Smooth muscle cell (in vitro differentiated cells): Measurements from ENCODE around the gene ZNF175. TPM values are rescaled to one million over a fixed set of nuclear protein-coding genes. Genes with fewer than 3 reads are reported as not detected.
A peak's percentile ranks its signal among the peaks of the same experiment; 100 is the strongest.
"Not testable (repeated sequence)": the region's sequence is repeated elsewhere in the genome, so short reads cannot be mapped to it uniquely, and the experiment has no call there.

ENCODE experiments used
- DNase-seq: peaks from one replicate; lab custom pipeline; 2025; ENCODE audit not compliant: unreplicated experiment; lab: John Stamatoyannopoulos, UW
- H2AFZ ChIP-seq: fragments of 200-600 bp; sonication (generic); 2 replicates; pipeline ENCODE4 v1.6.0; 2016; ENCODE audit warnings: antibody characterized with exemption, low read depth, mild to moderate bottlenecking
- H3F3A ChIP-seq: fragments of 200-600 bp; sonication (generic); 2 replicates; pipeline ENCODE4 v1.6.0; 2017; ENCODE audit warnings: antibody characterized with exemption, low read depth
- H3K27ac ChIP-seq: fragments of 200-600 bp; sonication (generic); 2 replicates; pipeline ENCODE4 v1.5.1; 2016; ENCODE audit warnings: low read depth, mild to moderate bottlenecking
- H3K27me3 ChIP-seq: fragments of 200-600 bp; sonication (generic); 2 replicates; pipeline ENCODE4 v1.6.1; 2016; ENCODE audit warnings: low read depth, mild to moderate bottlenecking
- H3K36me3 ChIP-seq: fragments of 200-600 bp; sonication (generic); 2 replicates; pipeline ENCODE4 v1.5.1; 2016; ENCODE audit warnings: low read depth
- H3K4me1 ChIP-seq: fragments of 200-600 bp; sonication (generic); 2 replicates; pipeline ENCODE4 v1.5.1; 2016; ENCODE audit warnings: low read depth
- H3K4me2 ChIP-seq: fragments of 200-600 bp; sonication (generic); 2 replicates; pipeline ENCODE4 v1.6.0; 2016; ENCODE audit warnings: mild to moderate bottlenecking
- H3K4me3 ChIP-seq: fragments of 200-600 bp; sonication (generic); 2 replicates; pipeline ENCODE4 v1.5.1; 2016; ENCODE audit warnings: mild to moderate bottlenecking
- H3K79me2 ChIP-seq: fragments of 200-600 bp; sonication (generic); 2 replicates; pipeline ENCODE4 v1.6.0; 2016; ENCODE audit warnings: low read depth, mild to moderate bottlenecking
- H3K9ac ChIP-seq: fragments of 200-600 bp; sonication (generic); 2 replicates; pipeline ENCODE4 v1.6.0; 2016; ENCODE audit warnings: low read depth
- H3K9me3 ChIP-seq: fragments of 200-600 bp; sonication (generic); replicated peaks from 2 replicates; pipeline ENCODE4 v1.5.1; 2016; ENCODE audit warnings: low read depth
- H4K20me1 ChIP-seq: fragments of 200-600 bp; sonication (generic); 2 replicates; pipeline ENCODE4 v1.6.0; 2016; ENCODE audit warnings: low read depth
- WGBS: methylation state at CpG from one replicate; pipeline ENCODE4 v1.1.7; 2016; ENCODE audit warnings: low lambda C conversion rate; 5-methylcytosine and 5-hydroxymethylcytosine counted together
- polyA plus RNA-seq: library from polyadenylated mRNA; unstranded; fragments of >200 nt; fragmentation: Nextera tagmentation; extraction: Ambion mirVana; gene quantifications from 2 replicates; pipeline ENCODE4 v1.2.1, GENCODE V29; 2016
- total RNA-seq: library from RNA; depleted of rRNA; stranded (reverse); fragments of >200 nt; gene quantifications from 2 replicates; pipeline ENCODE4 v1.2.3, GENCODE V29; 2014
- TF ChIP-seq, protein P1 (sequence below): fragments of 200-600 bp; sonication (generic); IDR thresholded peaks from 2 replicates; pipeline ENCODE4 v1.5.1; 2017; ENCODE audit warnings: borderline replicate concordance, mild to moderate bottlenecking, antibody characterized with exemption; ENCODE audit not compliant: insufficient read depth, poor library complexity, severe bottlenecking

Gene ZNF175
- total and polyA plus RNA-seq, 2 experiments from 2014 or later, result 1.1 to 3.6 TPM

DNA sequence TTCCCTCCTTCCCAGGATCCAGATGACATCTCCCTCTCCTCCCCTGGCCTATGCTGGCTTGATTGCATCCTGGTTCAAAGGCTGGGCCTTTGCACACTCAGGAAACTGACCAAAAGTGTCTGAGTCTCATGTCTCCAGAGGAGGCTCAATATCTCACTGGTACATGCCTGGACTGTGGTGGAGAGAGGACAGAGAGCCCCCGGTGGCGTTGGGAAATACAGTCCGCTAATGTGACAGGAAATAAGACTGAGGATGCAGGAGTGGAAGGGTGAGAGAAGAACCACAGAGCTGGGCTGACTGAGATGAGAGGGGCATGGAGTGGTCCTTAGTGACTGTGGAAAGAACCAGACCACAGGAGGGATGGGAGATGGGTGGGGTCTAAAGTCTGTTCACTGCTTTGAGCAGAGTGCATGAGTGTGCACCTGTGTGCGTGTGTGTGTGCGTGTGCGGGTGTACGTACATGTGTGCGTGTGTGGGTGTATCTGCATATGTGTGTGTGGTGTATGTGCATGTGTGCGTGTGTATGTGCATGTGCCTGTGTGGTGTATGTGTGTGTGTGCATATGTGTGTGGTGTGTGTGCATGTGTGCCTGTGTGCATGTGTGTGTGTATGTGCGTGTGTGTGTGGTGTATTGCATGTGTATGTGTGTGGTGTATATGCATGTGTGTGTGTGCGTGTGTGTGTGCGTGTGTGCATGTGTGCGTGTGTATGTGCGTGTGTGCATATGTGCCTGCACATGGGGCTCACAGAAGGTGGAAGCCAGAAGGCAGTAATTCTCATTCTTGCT is 57.3 kb downstream of the ZNF175 start:
- no peak overlapping the region for H2AFZ ChIP-seq
- 90% methylated on average over 14 of the region's 14 CpGs for WGBS
- H3K79me2 ChIP-seq, result no peaks in the 10 kb centered on the region

DNA sequence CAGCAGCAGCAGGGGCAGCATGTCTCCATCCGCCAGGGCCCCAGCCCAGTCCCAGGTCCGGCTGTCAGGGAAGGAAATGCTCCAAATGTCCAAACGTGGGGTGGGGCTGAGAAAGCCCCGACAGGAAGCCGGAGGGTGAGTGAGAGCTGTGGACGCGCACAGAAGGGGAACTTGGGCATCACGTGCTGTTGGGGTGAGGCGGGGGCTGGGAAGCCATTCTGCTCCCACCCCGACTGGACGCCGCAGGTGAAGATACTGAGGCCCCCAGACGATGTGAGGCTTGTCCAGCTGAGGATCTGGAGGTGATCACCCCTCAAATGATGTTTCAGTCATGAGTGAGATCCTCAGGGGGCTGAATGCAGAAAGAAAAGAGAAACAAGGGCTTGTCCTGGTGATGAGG is 59.2 kb downstream of the ZNF175 start, which contains the start of gene SIGLEC5:
TSS of gene SIGLEC5 (minus strand) at position 87 of the 400 bp plus-strand sequence. CDS start at position 21, 66 bp downstream.
- not testable (repeated sequence) for H3K9ac ChIP-seq, H3K27ac ChIP-seq, H3K9me3 ChIP-seq, H2AFZ ChIP-seq, H4K20me1 ChIP-seq, H3K4me3 ChIP-seq, H3K36me3 ChIP-seq, H3K4me2 ChIP-seq, H3K79me2 ChIP-seq, H3F3A ChIP-seq, H3K27me3 ChIP-seq, DNase-seq, H3K4me1 ChIP-seq
- 78% methylated on average over 11 of the region's 13 CpGs for WGBS

More for the DNA sequence above, 57.3 kb downstream of the ZNF175 start:
- H3K27ac ChIP-seq, result no peak overlapping the region
- no peak overlapping the region for H3K4me3 ChIP-seq
- H3K9ac ChIP-seq, result no peak overlapping the region
- TF ChIP-seq, protein P1, sequence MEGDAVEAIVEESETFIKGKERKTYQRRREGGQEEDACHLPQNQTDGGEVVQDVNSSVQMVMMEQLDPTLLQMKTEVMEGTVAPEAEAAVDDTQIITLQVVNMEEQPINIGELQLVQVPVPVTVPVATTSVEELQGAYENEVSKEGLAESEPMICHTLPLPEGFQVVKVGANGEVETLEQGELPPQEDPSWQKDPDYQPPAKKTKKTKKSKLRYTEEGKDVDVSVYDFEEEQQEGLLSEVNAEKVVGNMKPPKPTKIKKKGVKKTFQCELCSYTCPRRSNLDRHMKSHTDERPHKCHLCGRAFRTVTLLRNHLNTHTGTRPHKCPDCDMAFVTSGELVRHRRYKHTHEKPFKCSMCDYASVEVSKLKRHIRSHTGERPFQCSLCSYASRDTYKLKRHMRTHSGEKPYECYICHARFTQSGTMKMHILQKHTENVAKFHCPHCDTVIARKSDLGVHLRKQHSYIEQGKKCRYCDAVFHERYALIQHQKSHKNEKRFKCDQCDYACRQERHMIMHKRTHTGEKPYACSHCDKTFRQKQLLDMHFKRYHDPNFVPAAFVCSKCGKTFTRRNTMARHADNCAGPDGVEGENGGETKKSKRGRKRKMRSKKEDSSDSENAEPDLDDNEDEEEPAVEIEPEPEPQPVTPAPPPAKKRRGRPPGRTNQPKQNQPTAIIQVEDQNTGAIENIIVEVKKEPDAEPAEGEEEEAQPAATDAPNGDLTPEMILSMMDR, result no peak
- no peaks in the 10 kb centered on the region for H3F3A ChIP-seq
- no peaks in the 10 kb centered on the region for H3K27me3 ChIP-seq
- no peaks in the 10 kb centered on the region for H3K9me3 ChIP-seq
- no peak overlapping the region for H3K4me2 ChIP-seq
- H3K36me3 ChIP-seq, result no peaks in the 10 kb centered on the region
- DNase-seq, result no peak
- no peaks in the 10 kb centered on the region for H3K4me1 ChIP-seq
- no peaks in the 10 kb centered on the region for H4K20me1 ChIP-seq

DNA sequence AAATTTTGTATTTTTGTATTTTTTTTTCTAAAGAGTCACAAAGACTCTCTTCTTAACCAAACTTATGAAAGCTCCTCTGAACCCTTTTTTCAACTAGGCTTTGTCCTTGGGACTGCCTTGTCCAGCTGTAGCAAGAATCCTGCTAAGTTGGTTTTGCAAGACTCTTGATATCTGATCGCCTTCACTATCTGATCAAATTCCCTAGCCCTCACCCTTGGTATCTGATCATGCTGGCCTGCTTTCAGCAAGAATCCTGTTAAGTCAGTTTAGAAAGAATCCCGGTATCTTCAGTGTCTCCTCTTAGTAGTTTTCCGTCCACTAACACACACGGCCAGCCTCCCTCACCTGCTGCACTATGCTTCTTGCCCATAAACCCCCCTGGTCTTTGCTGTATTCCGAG is 61.0 kb downstream of the ZNF175 start:
- H3K27me3 ChIP-seq, result no peaks in the 10 kb centered on the region

DNA sequence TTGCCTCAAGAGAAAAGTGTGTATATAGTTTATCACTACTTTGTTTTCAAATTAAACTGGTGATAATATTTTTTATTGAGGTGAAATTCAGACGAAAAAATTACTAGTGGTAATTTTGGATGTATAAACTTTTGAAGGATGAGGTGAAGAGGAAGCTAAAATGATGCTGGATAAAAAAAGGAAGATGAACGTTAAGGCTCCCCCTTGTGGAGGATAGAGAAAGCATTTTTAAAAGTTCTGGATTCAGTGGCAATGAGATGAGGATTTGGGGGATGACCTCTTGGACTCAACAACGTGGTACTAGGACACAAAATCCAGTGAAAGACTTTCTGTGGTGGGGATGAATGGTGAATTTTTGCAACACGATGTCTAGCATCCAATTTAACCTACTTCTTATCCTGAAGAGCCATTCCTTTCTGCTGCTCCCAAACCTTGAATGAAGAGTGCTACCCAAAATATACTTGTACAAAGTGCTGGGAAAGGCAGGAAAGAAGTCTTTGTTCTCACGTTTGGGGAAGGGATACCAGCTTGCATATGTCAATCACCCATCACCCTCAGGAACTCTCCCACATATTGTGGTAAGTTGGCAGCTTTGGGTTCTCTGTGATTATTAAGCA is 66.4 kb downstream of the ZNF175 start:
- Histone ChIP-seq H3K79me2 (no peaks in the 10 kb centered on the region), H4K20me1 (no peaks in the 10 kb centered on the region), H3K9ac (no peak overlapping the region), H3K4me3 (no peak overlapping the region), H2AFZ (no peak overlapping the region), H3F3A (no peaks in the 10 kb centered on the region), H3K36me3 (no peaks in the 10 kb centered on the region), H3K4me1 (no peaks in the 10 kb centered on the region), H3K27ac (no peak overlapping the region), H3K4me2 (no peak overlapping the region), H3K27me3 (no peaks in the 10 kb centered on the region), H3K9me3 (peaks cover 7% of the 10 kb centered on the region)
- 13% methylated on average over 5 of the region's 5 CpGs for WGBS
- DNase-seq, result no peak
- TF ChIP-seq, protein P1, result peak; percentile 20

More for the DNA sequence above, 61.0 kb downstream of the ZNF175 start:
- no peak for DNase-seq
- WGBS, result 70% methylated on average over 5 of the region's 5 CpGs
- Histone ChIP-seq H3F3A (no peaks in the 10 kb centered on the region), H4K20me1 (no peaks in the 10 kb centered on the region), H3K9me3 (no peaks in the 10 kb centered on the region), H3K4me3 (no peak overlapping the region), H3K4me2 (no peak overlapping the region), H3K4me1 (no peaks in the 10 kb centered on the region), H3K27ac (no peak overlapping the region), H3K36me3 (no peaks in the 10 kb centered on the region), H3K9ac (no peak overlapping the region), H2AFZ (no peak overlapping the region), H3K79me2 (no peaks in the 10 kb centered on the region)
- TF ChIP-seq, protein P1, result no peak
